Gastrocnemius medialis (tissue), 4 donors: ENCODE results near the gene FBXO42.

Experiments used
- CTCF ChIP-seq, 5 experiments: fragments of 450-650 bp in 3 of 5; fragments of 200-600 bp in 2 of 5; sonication (generic) in 2 of 5; IDR thresholded peaks in 4 of 5; conservative IDR thresholded peaks in 1 of 5; 1 replicate in 4 of 5; 2 replicates in 1 of 5; pipeline ENCODE4 v1.5.1; 2016 to 2019; ENCODE audit warnings: antibody characterized with exemption in 5 of 5, mild to moderate bottlenecking in 3 of 5, moderate library complexity in 3 of 5
- POLR2A ChIP-seq, 2 donors: fragments of 450-650 bp; IDR thresholded peaks; one replicate each; pipeline ENCODE4 v1.6.1; 2017; ENCODE audit warnings: antibody characterized with exemption in 2 of 2, mild to moderate bottlenecking in 2 of 2, moderate library complexity in 2 of 2

GRCh38 chr1:16275591-16275990 is 76.7 kb downstream of the FBXO42 start:
- TF ChIP-seq CTCF (IDR thresholded peaks at IDR 0.05 in 4 of 5, conservative IDR thresholded peaks at IDR 0.05 in 1 of 5) (no peak), POLR2A (IDR thresholded peaks at IDR 0.05) (no peak)
